Hematopoietic multipotent progenitor cell treated with erythropoietin and hydrocortisone succinate and interleukin-3 and kit ligand, for 4 days (in vitro differentiated cells): ENCODE data around the gene TRIM39.
"Not testable (repeated sequence)": the region's sequence is repeated elsewhere in the genome, so short reads cannot be mapped to it uniquely, and the experiment has no call there.

Experiments
- DNase-seq: peaks from one replicate; pipeline ENCODE4 v3.0.0-alpha.2; 2015

TRIM39 gene

GRCh38 chr6:30369280-30369679 is 42.6 kb downstream of the TRIM39 start:
- DNase-seq = not testable (repeated sequence)

- DNase-seq = peak; percentile 25
Observed at GRCh38 chr6:30378290-30378937, 51.7 kb downstream of the TRIM39 start.

- no peak for DNase-seq
Observed at GRCh38 chr6:30380464-30380863, 53.7 kb downstream of the TRIM39 start.

GRCh38 chr6:30386166-30386565 is 59.4 kb downstream of the TRIM39 start:
- DNase-seq = peak; percentile 14

GRCh38 chr6:30391240-30391639 is 64.5 kb downstream of the TRIM39 start:
- no peak for DNase-seq
